ENCODE results near the gene FCMR.

DNA sequence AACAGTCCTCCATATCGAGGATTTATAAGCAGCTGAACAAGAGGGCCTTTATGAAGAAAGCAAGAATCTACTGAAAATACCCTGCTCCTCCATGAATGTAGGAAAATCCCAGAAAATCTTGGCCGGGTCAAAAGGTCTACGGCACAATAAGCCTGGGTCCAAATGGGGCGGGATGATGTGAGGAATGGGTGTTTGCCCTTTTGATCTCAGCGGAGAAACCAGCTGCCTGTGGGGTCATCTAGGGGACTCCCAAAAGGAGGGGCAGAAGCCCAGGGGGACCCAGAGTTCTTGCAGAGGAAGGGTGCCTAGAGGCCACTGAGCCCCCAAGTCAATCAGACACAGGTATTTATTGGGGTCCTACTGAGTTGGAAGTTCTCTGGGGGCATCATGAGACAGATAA lies 35.9 kb upstream of the FCMR start:
- TF ChIP-seq, protein P1, sequence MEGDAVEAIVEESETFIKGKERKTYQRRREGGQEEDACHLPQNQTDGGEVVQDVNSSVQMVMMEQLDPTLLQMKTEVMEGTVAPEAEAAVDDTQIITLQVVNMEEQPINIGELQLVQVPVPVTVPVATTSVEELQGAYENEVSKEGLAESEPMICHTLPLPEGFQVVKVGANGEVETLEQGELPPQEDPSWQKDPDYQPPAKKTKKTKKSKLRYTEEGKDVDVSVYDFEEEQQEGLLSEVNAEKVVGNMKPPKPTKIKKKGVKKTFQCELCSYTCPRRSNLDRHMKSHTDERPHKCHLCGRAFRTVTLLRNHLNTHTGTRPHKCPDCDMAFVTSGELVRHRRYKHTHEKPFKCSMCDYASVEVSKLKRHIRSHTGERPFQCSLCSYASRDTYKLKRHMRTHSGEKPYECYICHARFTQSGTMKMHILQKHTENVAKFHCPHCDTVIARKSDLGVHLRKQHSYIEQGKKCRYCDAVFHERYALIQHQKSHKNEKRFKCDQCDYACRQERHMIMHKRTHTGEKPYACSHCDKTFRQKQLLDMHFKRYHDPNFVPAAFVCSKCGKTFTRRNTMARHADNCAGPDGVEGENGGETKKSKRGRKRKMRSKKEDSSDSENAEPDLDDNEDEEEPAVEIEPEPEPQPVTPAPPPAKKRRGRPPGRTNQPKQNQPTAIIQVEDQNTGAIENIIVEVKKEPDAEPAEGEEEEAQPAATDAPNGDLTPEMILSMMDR (IDR thresholded peaks at IDR 0.05): no peak
- TF ChIP-seq POLR2A (IDR thresholded peaks at IDR 0.05): no peak
